GM12891 (cell line): ENCODE results near the gene PERP.

Source experiments
- POLR2A ChIP-seq: IDR thresholded peaks from 2 replicates; pipeline ENCODE4 v1.6.1; 2011; ENCODE audit warnings: low read depth, low read length, control low read depth
- POLR2AphosphoS5 ChIP-seq: IDR thresholded peaks from 2 replicates; pipeline ENCODE4 v1.6.1; 2011; ENCODE audit warnings: low read depth, low read length, control low read depth
- POU2F2 ChIP-seq: IDR thresholded peaks from 2 replicates; pipeline ENCODE4 v1.6.1; 2011; ENCODE audit warnings: low read depth, mild to moderate bottlenecking, control low read depth, low read length, moderate library complexity
- SPI1 ChIP-seq: IDR thresholded peaks from 2 replicates; pipeline ENCODE4 v1.6.1; 2011; ENCODE audit warnings: low read depth, low read length, control low read depth
- TAF1 ChIP-seq: IDR thresholded peaks from 2 replicates; pipeline ENCODE4 v1.6.1; 2011; ENCODE audit warnings: low read depth, low read length, control low read depth

- TF ChIP-seq POLR2AphosphoS5 (no peak), POLR2A (no peak), TAF1 (no peak), SPI1 (no peak), POU2F2 (no peak)
Observed at GRCh38 chr6:138078491-138078890, 28.7 kb downstream of the PERP start.
